Mucosa of rectum (tissue), 2 donors: Measurements from ENCODE around the gene KRTAP9-6.
"Not testable (repeated sequence)": the region's sequence is repeated elsewhere in the genome, so short reads cannot be mapped to it uniquely, and the experiment has no call there.

ENCODE experiments used
- H3K27ac ChIP-seq, 2 donors: one replicate each; pipeline ENCODE4 v1.7.0; 2013; ENCODE audit warnings: inconsistent platforms in 2 of 2, low read depth in 2 of 2, low read length in 2 of 2
- H3K27me3 ChIP-seq, 2 donors: one replicate each; pipeline ENCODE4 v1.7.0; 2013; ENCODE audit warnings: low read length in 2 of 2; ENCODE audit not compliant: control insufficient read depth in 2 of 2, insufficient read depth in 2 of 2
- H3K36me3 ChIP-seq, 2 donors: one replicate each; pipeline ENCODE4 v1.7.0; 2013; ENCODE audit warnings: low read length in 2 of 2; ENCODE audit not compliant: control insufficient read depth in 2 of 2, insufficient read depth in 2 of 2
- H3K4me1 ChIP-seq, 2 donors: one replicate each; pipeline ENCODE4 v1.7.0; 2013; ENCODE audit warnings: low read length in 2 of 2, mild to moderate bottlenecking in 1 of 2; ENCODE audit not compliant: control insufficient read depth in 2 of 2, insufficient read depth in 2 of 2
- H3K4me3 ChIP-seq, 2 donors: one replicate each; pipeline ENCODE4 v1.7.0; 2013; ENCODE audit warnings: low read length in 2 of 2
- H3K9ac ChIP-seq, 2 donors: one replicate each; pipeline ENCODE4 v1.7.0; 2013; ENCODE audit warnings: low read length in 2 of 2, low read depth in 1 of 2, mild to moderate bottlenecking in 1 of 2
- H3K9me3 ChIP-seq, 2 donors: one replicate each; pipeline ENCODE4 v1.7.0; 2013; ENCODE audit warnings: low read length in 2 of 2; ENCODE audit not compliant: control insufficient read depth in 2 of 2
- donor health status: healthy.
- donor health status: Normal muscosa, but diverticular disease.

KRTAP9-6 gene

GRCh38 chr17:41271323-41271722, 6.1 kb downstream of the KRTAP9-6 start:
- H3K9me3 ChIP-seq, H3K36me3 ChIP-seq, H3K9ac ChIP-seq, H3K27ac ChIP-seq, H3K4me1 ChIP-seq, H3K27me3 ChIP-seq, H3K4me3 ChIP-seq: not testable (repeated sequence)

- no peak overlapping the region for H3K4me3 ChIP-seq
- peaks cover 0 to 5% of the 10 kb centered on the region in 2 donors for H3K27me3 ChIP-seq
- no peaks in the 10 kb centered on the region for H3K9me3 ChIP-seq
- H3K9ac ChIP-seq = no peak overlapping the region
- H3K27ac ChIP-seq = no peak overlapping the region
- no peaks in the 10 kb centered on the region for H3K4me1 ChIP-seq
- H3K36me3 ChIP-seq = no peaks in the 10 kb centered on the region
Measured at GRCh38 chr17:41271858-41272257, 6.7 kb downstream of the KRTAP9-6 start.

- H3K27ac ChIP-seq, H3K9ac ChIP-seq, H3K9me3 ChIP-seq, H3K4me3 ChIP-seq, H3K27me3 ChIP-seq, H3K4me1 ChIP-seq, H3K36me3 ChIP-seq: not testable (repeated sequence)
Measured at GRCh38 chr17:41275648-41276190, 10.5 kb downstream of the KRTAP9-6 start, which contains the start of gene KRTAP9-7. TSS of gene KRTAP9-7 (plus strand) at chr17:41275698. CDS start at chr17:41275698, 0 bp downstream.

- Histone ChIP-seq H3K9me3 (no peaks in the 10 kb centered on the region), H3K4me3 (no peak overlapping the region), H3K27me3 (peaks cover 0 to 5% of the 10 kb centered on the region in 2 donors), H3K36me3 (no peaks in the 10 kb centered on the region), H3K4me1 (no peaks in the 10 kb centered on the region), H3K9ac (no peak overlapping the region), H3K27ac (no peak overlapping the region)
Measured at GRCh38 chr17:41278176-41278955, 13.2 kb downstream of the KRTAP9-6 start.

GRCh38 chr17:41284043-41284442, 18.9 kb downstream of the KRTAP9-6 start:
- H3K9me3 ChIP-seq = no peaks in the 10 kb centered on the region
- H3K36me3 ChIP-seq = no peaks in the 10 kb centered on the region
- H3K4me3 ChIP-seq = no peak overlapping the region
- H3K27me3 ChIP-seq = peaks cover 0 to 2% of the 10 kb centered on the region in 2 donors
- no peak overlapping the region for H3K27ac ChIP-seq
- no peak overlapping the region for H3K9ac ChIP-seq
- no peaks in the 10 kb centered on the region for H3K4me1 ChIP-seq

GRCh38 chr17:41284546-41284945, 19.4 kb downstream of the KRTAP9-6 start:
- no peaks in the 10 kb centered on the region for H3K9me3 ChIP-seq
- H3K4me3 ChIP-seq = no peak overlapping the region
- H3K27me3 ChIP-seq = peaks cover 0 to 2% of the 10 kb centered on the region in 2 donors
- no peak overlapping the region for H3K9ac ChIP-seq
- no peaks in the 10 kb centered on the region for H3K36me3 ChIP-seq
- no peak overlapping the region for H3K27ac ChIP-seq
- no peaks in the 10 kb centered on the region for H3K4me1 ChIP-seq

- Histone ChIP-seq H3K27me3 (peaks cover 0 to 6% of the 10 kb centered on the region in 2 donors), H3K4me1 (no peaks in the 10 kb centered on the region), H3K9me3 (no peaks in the 10 kb centered on the region), H3K9ac (no peak overlapping the region), H3K36me3 (no peaks in the 10 kb centered on the region), H3K4me3 (no peak overlapping the region), H3K27ac (no peak overlapping the region)
Measured at GRCh38 chr17:41287050-41287449, 21.9 kb downstream of the KRTAP9-6 start.

GRCh38 chr17:41294016-41294415, 28.8 kb downstream of the KRTAP9-6 start:
- H3K4me1 ChIP-seq = no peaks in the 10 kb centered on the region
- H3K9me3 ChIP-seq = no peaks in the 10 kb centered on the region
- H3K27ac ChIP-seq = no peak overlapping the region
- no peak overlapping the region for H3K4me3 ChIP-seq
- H3K27me3 ChIP-seq = peaks cover 0 to 6% of the 10 kb centered on the region in 2 donors
- H3K9ac ChIP-seq = no peak overlapping the region
- no peaks in the 10 kb centered on the region for H3K36me3 ChIP-seq

GRCh38 chr17:41296846-41297245, 31.7 kb downstream of the KRTAP9-6 start:
- Histone ChIP-seq H3K4me1 (no peaks in the 10 kb centered on the region), H3K27me3 (peaks cover 0 to 2% of the 10 kb centered on the region in 2 donors), H3K27ac (no peak overlapping the region), H3K9me3 (no peaks in the 10 kb centered on the region), H3K4me3 (no peak overlapping the region), H3K36me3 (no peaks in the 10 kb centered on the region), H3K9ac (no peak overlapping the region)

GRCh38 chr17:41298458-41299135, 33.4 kb downstream of the KRTAP9-6 start:
- Histone ChIP-seq H3K36me3 (no peaks in the 10 kb centered on the region), H3K27ac (no peak overlapping the region), H3K9me3 (no peaks in the 10 kb centered on the region), H3K27me3 (peaks cover 0 to 2% of the 10 kb centered on the region in 2 donors), H3K4me3 (no peak overlapping the region), H3K4me1 (no peaks in the 10 kb centered on the region), H3K9ac (no peak overlapping the region)
